ENCODE results near the gene FAM110D.
A peak's percentile ranks its signal among the peaks of the same experiment; 100 is the strongest.

FAM110D gene

DNA sequence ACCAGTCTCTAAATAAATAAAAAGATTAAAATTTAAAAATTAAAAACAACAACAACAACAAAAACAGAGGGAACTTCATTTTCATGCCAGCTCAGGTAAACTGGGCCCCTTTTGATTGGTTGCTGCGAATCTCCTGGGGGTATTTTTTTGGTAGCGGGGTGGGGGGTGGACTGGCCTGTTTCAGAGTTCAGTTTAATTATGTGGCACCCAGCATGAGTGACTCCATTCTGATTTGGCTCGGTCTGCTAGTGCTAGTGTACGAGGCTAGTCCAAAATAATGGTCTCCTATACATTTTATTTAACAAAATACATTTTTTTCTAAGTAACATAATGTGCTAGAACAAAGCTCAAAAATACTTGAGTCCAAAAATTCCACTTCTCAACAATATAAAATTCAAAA lies 29.1 kb upstream of the FAM110D start:
- DNase-seq (ENCODE audit: low spot score) = no peak

DNA sequence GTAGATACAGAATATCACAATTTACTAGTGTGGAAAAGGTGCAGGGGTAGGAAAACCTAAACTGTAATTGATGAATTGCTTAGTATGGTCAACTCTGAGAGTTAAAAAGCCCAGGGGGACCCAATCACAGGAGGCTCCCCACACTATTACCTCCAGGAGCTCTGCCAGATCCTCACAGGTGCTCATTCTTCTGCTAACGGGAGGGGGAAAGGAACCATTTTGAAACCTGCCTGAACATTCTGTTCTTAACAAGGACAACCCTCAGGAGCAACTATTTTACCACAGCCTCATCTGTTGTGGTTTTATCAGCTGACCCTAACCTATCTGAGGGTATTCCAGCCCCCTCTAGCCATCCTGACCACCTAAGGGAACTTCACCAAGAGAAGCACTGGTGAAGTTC lies 28.2 kb upstream of the FAM110D start:
- no peak for DNase-seq (ENCODE audit: low spot score)

- no peak for DNase-seq (ENCODE audit: low spot score)
Measured at GRCh38 chr1:26132128-26132833, 26.6 kb upstream of the FAM110D start.

- no peak for DNase-seq (ENCODE audit: low spot score)
Measured at GRCh38 chr1:26132834-26133167, 26.1 kb upstream of the FAM110D start.

DNA sequence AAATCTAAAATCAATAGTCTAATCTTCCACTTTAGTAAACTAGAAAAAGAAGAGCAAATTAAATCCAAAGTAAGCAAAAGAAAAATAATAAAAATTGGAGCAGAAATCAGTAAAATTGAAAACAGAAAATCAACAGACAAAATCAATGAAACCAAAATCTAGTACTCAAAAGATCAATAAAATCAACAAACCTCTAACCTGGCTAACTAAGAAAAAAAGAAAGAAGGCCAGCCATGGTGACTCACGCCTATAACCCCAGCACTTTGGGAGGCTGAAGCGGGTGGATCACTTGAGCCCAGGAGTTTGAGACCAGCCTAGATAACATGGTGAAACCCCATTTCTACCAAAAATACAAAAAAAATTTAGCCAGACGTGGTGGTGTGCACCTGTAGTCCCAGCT lies 24.4 kb upstream of the FAM110D start:
- DNase-seq (ENCODE audit: low spot score) = no peak

DNA sequence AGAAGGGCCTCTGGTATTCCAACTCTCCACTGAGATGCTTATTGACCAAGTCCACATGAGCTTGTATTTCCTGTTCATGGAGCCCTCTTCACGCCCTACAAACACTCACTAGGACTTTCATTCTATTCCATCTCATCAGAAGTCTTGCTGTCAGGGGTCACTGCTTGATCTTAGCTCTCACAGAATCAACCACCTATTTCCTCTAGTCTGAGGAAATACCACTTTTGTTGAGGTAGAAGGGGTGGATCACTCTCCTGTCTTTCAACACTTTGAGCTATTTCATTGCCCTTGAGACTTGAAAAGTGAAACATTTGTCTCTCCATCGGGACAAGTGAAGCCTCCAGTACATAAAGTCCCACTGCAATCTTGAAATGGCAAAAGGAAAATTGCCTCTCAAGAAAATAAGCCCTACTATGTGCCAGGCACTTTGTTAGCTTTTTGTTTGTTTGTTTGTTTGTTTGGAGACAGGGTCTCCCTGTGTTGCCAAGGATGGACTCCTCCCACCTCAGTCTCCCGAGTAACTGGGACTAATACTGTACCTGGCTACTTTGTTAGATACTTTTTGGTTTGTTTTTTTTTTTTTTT lies 19.8 kb upstream of the FAM110D start:
- DNase-seq (ENCODE audit: low spot score) = no peak

DNA sequence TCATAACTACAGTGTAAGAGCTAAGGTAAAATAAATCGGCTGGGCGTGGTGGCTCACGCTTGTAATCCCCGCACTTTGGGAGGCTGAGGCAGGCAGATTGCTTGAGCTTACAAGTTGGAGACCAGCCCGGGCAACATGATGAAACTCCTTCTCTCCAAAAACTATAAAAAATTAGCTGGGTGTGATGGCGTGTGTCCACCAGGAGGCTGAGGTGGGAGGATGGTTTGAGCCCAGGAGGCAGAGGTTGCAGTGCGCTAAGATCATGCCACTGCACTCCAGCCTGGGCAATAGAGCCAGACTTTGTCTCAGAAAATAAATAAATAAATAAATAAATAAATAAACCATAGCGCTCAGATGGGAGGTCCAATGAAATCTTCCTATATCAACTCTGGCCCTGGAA lies 16.7 kb upstream of the FAM110D start:
- no peak for DNase-seq (ENCODE audit: low spot score)

DNA sequence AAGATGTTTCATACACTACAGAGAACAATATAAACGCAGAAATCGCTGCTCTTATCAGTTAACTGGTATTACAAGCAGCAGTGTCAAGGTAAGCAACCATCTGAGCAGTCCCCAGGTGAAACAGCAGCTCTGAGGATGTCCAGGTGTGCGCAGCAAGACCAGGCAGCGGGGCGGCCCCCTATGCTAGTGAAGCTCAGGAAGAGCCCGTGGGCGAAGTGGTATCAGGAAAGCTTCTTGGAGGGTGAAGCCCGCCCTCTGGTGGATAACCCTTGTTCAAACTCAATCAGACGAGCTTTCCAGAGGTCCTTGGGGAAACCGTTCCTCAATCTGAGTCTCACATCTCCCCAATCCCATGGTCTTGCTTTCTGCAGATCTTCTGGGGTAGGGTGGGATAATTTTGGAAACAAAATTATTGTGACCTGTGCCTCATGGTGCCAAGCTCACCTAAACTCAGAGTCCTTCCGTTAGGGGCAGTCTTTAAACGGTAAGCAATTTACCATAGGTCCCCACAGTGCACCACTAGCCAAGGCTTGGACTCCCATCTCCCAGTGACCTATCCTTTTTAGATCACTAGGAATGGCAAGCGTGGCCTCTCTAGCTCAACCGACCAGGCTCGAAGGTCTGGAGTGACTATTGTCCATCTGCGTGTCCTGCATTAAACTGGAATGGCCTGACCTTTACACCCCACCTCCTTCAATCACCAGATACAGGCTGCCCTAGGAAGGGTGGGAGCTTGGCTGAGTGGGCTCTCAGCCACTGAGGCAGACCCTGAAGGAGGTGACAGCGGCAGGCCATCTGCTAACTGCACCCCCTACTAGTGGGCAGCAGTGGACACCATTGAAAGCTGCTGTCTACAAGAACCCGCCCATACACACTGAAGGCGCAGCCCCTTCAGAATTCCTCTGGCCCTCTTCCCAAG lies 13.6 kb upstream of the FAM110D start:
- peak; percentile 79 for DNase-seq (ENCODE audit: low spot score)

GRCh38 chr1:26145960-26146294 lies 13.0 kb upstream of the FAM110D start:
- DNase-seq (ENCODE audit: low spot score) = no peak

- DNase-seq (ENCODE audit: low spot score) = no peak
Measured at GRCh38 chr1:26148887-26149286, 10.0 kb upstream of the FAM110D start.

DNA sequence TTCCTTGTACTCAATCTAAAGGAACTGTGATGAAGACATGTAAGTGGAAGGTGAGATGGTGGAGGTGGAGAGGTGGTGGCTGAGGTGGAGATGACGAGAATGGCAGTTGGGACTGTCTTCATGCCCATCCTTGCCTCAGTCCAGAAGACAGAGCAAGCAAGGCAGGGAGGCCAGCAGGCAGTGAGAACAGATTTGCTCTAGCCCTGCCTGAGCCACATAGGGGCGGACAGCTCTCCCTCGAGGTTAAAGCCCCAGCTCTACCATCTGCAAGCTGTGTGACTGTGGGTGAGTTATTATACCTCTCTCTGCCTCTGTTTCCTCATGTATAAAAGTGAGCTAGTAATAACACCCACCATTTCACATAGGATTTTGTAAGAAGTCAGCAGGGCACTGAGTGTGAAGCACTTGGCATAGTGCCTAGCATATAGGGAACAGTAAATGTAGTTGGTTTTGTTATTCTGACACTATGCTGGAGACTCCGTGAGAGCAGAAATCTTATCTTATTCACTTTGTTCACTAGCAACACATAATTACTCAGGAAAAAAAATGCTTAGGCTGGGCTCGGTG lies 4.8 kb upstream of the FAM110D start:
- DNase-seq (ENCODE audit: low spot score) = no peak

DNA sequence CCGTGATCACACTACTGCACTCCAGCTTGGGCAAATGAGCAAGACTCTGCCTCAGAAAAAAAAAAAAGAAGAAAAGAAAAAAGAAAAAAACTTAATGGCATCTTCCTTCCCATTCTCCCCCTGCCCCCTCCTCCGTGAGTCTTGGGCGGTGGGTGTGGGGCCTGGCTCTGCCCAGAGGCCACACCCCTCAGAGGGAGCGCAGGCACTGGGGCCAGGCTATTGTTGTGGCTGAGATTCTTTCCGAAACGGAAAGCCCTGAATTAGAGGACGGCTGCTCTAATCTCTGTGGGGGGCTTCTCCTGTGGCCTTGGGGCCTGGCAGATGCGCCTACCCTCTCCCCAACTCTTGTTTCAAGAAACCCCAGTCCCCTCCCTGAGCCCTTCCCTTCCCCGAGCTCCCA lies 4.1 kb upstream of the FAM110D start:
- DNase-seq (ENCODE audit: low spot score) = no peak

- DNase-seq (ENCODE audit: low spot score) = no peak
Measured at GRCh38 chr1:26155370-26156284, 3.3 kb upstream of the FAM110D start.

DNA sequence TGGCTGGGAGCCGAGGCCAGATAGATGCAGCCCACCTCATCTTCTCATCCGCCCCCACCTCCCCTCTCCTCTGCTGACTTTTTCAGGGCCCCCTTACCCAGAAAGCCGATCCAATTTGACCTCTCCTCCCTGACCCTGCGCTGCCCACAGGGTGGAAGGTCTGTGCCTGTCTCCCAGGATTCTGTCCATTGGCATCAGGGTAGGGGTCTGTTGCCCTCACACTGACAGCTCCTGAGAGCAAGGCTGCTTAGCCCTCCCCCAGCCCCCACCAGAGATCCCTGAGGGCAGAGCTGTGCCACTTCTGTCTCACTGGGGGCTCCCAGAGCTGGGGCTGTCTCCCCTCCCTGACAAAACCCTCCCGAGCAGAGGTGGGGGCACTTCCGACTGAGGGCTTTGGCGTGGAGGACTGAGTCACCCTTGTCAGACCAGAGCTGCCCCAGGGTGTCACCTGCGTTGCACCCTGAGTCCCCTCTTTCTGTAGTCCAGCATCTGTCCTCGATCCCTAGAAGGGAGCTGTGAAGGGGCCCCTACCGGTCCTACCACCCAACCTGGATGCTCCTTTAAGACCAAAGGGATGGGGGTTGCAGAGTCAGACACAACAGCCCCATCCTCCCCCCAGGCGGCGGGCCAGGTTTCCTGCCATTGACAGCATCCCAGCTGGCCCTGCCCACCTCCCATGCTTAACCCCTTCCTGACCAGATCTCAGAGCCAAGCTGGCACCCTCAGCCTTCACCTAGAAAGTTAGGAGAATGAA lies 2.4 kb upstream of the FAM110D start:
- no peak for DNase-seq (ENCODE audit: low spot score)

DNA sequence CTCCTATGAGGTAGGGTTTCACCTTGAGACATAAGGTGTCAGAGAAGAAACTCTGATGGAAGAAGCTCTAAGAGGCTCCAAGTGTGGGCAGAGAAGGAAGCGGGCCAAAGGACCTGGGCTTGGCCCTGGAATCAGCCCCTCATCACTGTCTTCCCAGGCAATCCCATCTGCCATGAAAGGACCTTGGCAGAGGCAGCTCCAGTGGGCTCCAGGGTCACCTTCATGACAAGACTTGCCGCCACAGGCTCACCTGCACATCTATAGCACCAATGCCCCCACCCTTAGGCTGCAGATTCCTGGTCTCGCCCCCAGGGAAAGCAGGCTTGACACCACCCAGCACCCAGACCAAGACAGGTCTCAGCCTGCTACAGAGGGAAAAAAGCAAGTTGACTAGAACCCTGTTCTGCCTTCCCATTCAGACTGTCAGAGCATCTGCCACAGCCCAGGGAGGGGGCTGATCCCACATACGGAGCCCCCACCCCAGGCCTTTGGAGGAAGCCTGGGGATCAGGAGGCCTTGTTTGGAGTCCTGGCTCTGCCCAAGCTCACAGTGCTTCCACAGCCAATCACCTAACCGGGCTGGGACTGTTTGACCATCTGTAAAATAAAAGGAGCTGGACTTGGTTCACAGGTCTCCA lies 490 bp upstream of the FAM110D start:
- no peak for DNase-seq (ENCODE audit: low spot score)

- DNase-seq (ENCODE audit: low spot score) = no peak
Measured at GRCh38 chr1:26159743-26160039, 812 bp downstream of the FAM110D start.

DNA sequence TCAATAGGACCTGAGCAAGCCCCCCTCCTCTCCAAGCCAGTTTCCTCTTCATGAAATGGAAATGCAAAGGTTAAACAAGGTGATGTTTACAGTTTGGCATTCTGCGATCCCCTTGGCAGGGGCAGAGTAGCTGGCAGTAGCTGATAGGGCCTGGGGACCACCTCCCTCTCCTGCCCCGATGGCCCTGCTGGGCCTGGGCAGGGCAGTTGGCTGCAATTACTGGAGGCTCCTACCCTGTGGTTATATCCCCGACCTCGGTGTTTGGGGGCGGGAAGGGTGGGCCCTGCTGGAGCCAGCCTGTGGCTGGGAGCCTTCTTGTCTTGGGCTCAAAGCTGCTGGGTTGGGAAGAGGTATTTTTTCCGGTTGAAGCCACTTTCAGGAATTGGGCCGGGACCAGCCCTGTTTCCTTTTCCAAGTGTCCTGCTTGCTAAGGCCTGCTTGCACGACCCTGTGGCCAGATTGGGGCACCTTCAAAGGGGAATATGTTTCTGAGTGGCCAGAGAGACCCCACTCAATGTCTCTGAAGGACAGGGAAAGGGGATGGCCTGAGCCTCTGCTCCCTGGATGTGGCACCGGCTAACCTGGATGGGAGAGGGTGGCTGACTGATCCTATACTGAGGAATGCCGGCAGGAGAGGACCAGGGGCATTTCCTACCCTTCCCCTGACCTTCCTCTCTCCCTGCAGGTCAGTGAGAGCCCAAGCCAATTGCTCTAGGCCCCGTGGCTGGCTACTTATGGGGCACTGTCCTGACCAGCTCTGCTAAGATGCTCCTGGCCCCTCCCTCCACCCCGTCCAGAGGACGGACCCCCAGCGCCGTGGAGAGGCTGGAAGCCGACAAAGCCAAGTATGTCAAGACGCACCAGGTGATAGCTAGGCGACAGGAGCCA lies 1.9 kb downstream of the FAM110D start:
- no peak for DNase-seq (ENCODE audit: low spot score)

- peak; percentile 13 for DNase-seq (ENCODE audit: low spot score)
Measured at GRCh38 chr1:26161415-26162219, 2.7 kb downstream of the FAM110D start.

- DNase-seq (ENCODE audit: low spot score) = no peak
Measured at GRCh38 chr1:26162220-26162709, 3.4 kb downstream of the FAM110D start.
